ENCODE results near the gene ZNF761. TPM values are rescaled to one million over a fixed set of nuclear protein-coding genes. Genes with fewer than 3 reads are reported as not detected.
"Not testable (repeated sequence)": the region's sequence is repeated elsewhere in the genome, so short reads cannot be mapped to it uniquely, and the experiment has no call there.

ZNF761 gene
- total and polyA plus RNA-seq, 2 donors (not counting 3 experiments of a cell fraction or from before 2014, with no cell fraction given), result 6.4 to 8.8 TPM

GRCh38 chr19:53409505-53410204 lies 22.1 kb upstream of the ZNF761 start:
- Histone ChIP-seq H3K36me3 (ENCODE audit: control insufficient read depth in 2 of 2, extremely low read depth in 1 of 2, insufficient read depth in 2 of 2, low read length in 2 of 2) (peaks cover 7 to 9% of the 10 kb centered on the region in 2 experiments), H3K4me3 (replicated peaks in 1 of 3; ENCODE audit: insufficient read depth in 1 of 3, low read depth in 1 of 3, low read length in 3 of 3) (no peak overlapping the region), H3K9me3 (replicated peaks; ENCODE audit: control insufficient read depth, insufficient read depth, low read length) (peaks cover 25% of the 10 kb centered on the region), H3K27me3 (ENCODE audit: control insufficient read depth in 2 of 2, insufficient read depth in 2 of 2, low read length in 2 of 2) (no peaks in the 10 kb centered on the region), H2AFZ (ENCODE audit: low read depth, low read length) (no peak overlapping the region), H3K79me2 (ENCODE audit: control insufficient read depth, insufficient read depth, low read length) (no peaks in the 10 kb centered on the region), H3K27ac (ENCODE audit: insufficient read depth, low read depth, low read length) (no peak overlapping the region), H3K4me1 (ENCODE audit: control insufficient read depth, extremely low read depth, insufficient read depth, low read length) (no peaks in the 10 kb centered on the region), H3K9me1 (replicated peaks; ENCODE audit: control insufficient read depth, extremely low read depth, insufficient read depth, low read length) (no peaks in the 10 kb centered on the region), H3K9ac (replicated peaks; ENCODE audit: extremely low read depth, insufficient read depth, low read length) (no peak overlapping the region), H4K20me1 (replicated peaks; ENCODE audit: control insufficient read depth, extremely low read depth, insufficient read depth, low read length) (no peaks in the 10 kb centered on the region), H3K4me2 (ENCODE audit: insufficient read depth, low read length) (no peak overlapping the region)
- intact Hi-C loops (cut with micrococcal nuclease), result no loop called here
- no TSS peak for BruUV-seq (replicated peaks)
- dilution Hi-C loops (cut with MboI; ENCODE audit: extremely low pct_ligation_motif_present, low sequenced_read_pairs), result no loop called here
- DNase-seq (ENCODE audit: low read depth, low spot score) (no peak), FAIRE-seq (no peak)
- CTCF ChIA-PET, result no interaction called here
- TF ChIP-seq MAX (IDR thresholded peaks at IDR 0.05; ENCODE audit: insufficient read depth, insufficient read length) (no peak), EZH2 (IDR thresholded peaks at IDR 0.05; ENCODE audit: borderline replicate concordance, low read depth, low read length, severe bottlenecking) (no peak), MYC (IDR thresholded peaks at IDR 0.05; ENCODE audit: low read depth, low read length) (no peak), FOS (IDR thresholded peaks at IDR 0.05; ENCODE audit: borderline replicate concordance, insufficient read depth, low read length) (no peak), GATA2 (IDR thresholded peaks at IDR 0.05; ENCODE audit: insufficient read depth, insufficient read length, low read depth, low read length) (no peak), JUN (IDR thresholded peaks at IDR 0.05; ENCODE audit: borderline replicate concordance, insufficient read depth, insufficient read length, low read depth) (no peak), POLR2A (IDR thresholded peaks at IDR 0.05; ENCODE audit: low read depth, low read length) (no peak), POLR2AphosphoS5 (IDR thresholded peaks at IDR 0.05; ENCODE audit: insufficient read depth, low read depth, low read length) (no peak)
- TF ChIP-seq, protein P1, sequence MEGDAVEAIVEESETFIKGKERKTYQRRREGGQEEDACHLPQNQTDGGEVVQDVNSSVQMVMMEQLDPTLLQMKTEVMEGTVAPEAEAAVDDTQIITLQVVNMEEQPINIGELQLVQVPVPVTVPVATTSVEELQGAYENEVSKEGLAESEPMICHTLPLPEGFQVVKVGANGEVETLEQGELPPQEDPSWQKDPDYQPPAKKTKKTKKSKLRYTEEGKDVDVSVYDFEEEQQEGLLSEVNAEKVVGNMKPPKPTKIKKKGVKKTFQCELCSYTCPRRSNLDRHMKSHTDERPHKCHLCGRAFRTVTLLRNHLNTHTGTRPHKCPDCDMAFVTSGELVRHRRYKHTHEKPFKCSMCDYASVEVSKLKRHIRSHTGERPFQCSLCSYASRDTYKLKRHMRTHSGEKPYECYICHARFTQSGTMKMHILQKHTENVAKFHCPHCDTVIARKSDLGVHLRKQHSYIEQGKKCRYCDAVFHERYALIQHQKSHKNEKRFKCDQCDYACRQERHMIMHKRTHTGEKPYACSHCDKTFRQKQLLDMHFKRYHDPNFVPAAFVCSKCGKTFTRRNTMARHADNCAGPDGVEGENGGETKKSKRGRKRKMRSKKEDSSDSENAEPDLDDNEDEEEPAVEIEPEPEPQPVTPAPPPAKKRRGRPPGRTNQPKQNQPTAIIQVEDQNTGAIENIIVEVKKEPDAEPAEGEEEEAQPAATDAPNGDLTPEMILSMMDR (IDR thresholded peaks at IDR 0.05; ENCODE audit: extremely low read depth in 1 of 2, insufficient read depth in 1 of 2, low read depth in 1 of 2, low read length in 2 of 2), result no peak
- POLR2A ChIA-PET, result no interaction called here

DNA sequence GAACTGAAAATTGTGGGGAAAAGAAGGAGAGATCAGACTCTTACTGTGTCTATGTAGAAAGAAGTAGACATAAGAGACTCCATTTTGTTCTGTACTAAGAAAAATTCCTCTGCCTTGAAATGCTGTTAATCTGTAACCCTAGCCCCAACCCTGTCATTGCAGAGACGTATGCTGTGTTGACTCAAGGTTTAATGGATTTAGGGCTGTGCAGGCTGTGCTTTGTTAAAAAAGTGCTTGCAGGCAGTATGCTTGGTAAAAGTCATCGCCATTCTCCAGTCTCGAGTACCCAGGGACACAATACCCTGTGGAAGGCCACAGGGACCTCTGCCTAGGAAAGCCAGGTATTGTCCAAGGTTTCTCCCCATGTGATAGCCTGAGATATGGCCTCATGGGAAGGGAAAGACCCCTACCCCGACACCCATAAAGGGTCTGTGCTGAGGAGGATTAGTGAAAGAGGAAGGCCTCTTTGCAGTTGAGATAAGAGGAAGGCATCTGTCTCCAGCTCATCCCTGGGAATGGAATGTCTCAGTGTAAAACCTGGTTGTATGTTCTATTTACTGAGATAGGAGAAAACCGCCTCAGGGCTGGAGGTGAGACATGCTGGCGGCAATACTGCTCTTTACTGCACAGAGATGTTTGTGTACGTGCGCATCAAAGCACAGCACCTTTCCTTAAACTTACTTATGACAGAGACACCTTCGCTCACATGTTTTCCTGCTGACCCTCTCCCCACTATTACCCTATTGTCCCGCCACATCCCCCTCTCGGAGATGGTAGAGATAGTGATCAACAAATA lies 11.1 kb upstream of the ZNF761 start:
- dilution Hi-C loops (cut with MboI; ENCODE audit: extremely low pct_ligation_motif_present, low sequenced_read_pairs); H3K9ac ChIP-seq (replicated peaks; ENCODE audit: extremely low read depth, insufficient read depth, low read length); H4K20me1 ChIP-seq (replicated peaks; ENCODE audit: control insufficient read depth, extremely low read depth, insufficient read depth, low read length); FAIRE-seq; H3K9me3 ChIP-seq (replicated peaks; ENCODE audit: control insufficient read depth, insufficient read depth, low read length); intact Hi-C loops (cut with micrococcal nuclease); BruUV-seq (replicated peaks); H3K9me1 ChIP-seq (replicated peaks; ENCODE audit: control insufficient read depth, extremely low read depth, insufficient read depth, low read length); POLR2A ChIA-PET; H3K27me3 ChIP-seq (ENCODE audit: control insufficient read depth in 2 of 2, insufficient read depth in 2 of 2, low read length in 2 of 2); H2AFZ ChIP-seq (ENCODE audit: low read depth, low read length); H3K4me2 ChIP-seq (ENCODE audit: insufficient read depth, low read length); H3K4me1 ChIP-seq (ENCODE audit: control insufficient read depth, extremely low read depth, insufficient read depth, low read length); DNase-seq (ENCODE audit: low read depth, low spot score); H3K36me3 ChIP-seq (ENCODE audit: control insufficient read depth in 2 of 2, extremely low read depth in 1 of 2, insufficient read depth in 2 of 2, low read length in 2 of 2); CTCF ChIA-PET; H3K27ac ChIP-seq (ENCODE audit: insufficient read depth, low read depth, low read length); H3K4me3 ChIP-seq (replicated peaks in 1 of 3; ENCODE audit: insufficient read depth in 1 of 3, low read depth in 1 of 3, low read length in 3 of 3); H3K79me2 ChIP-seq (ENCODE audit: control insufficient read depth, insufficient read depth, low read length): not testable (repeated sequence)
